Measurements from ENCODE around the gene CPEB2.

DNA sequence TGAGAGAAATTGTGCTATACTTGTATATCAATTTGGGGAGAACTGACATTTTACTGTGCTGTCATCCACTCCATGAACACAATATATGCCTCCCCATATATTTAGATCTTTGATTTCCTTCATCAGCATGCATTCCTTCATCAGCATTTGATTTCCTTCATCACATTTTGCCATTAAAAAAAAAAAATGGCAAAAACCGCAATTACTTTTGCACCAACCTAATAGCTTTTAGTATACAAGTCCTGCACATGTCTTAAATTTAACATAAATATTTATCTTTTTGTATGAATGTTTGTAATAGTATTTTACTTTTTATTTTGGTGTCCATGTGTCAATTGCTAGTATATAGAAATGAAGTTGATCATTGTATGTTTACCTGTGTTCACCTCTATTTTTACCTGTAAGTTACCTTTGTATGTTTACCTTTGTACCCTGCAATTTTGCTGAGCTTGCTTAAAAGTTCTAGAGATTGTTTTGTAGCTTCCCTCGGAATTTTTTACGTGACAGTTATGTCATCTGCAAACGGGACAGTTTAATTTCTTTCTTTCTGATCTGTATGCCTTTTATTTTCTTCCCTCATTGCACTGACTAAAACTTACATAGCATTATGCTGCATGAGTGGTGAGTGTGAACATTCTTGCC, 86.2 kb downstream of the CPEB2 start:
- TF ChIP-seq, protein P1, sequence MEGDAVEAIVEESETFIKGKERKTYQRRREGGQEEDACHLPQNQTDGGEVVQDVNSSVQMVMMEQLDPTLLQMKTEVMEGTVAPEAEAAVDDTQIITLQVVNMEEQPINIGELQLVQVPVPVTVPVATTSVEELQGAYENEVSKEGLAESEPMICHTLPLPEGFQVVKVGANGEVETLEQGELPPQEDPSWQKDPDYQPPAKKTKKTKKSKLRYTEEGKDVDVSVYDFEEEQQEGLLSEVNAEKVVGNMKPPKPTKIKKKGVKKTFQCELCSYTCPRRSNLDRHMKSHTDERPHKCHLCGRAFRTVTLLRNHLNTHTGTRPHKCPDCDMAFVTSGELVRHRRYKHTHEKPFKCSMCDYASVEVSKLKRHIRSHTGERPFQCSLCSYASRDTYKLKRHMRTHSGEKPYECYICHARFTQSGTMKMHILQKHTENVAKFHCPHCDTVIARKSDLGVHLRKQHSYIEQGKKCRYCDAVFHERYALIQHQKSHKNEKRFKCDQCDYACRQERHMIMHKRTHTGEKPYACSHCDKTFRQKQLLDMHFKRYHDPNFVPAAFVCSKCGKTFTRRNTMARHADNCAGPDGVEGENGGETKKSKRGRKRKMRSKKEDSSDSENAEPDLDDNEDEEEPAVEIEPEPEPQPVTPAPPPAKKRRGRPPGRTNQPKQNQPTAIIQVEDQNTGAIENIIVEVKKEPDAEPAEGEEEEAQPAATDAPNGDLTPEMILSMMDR (IDR thresholded peaks at IDR 0.05; ENCODE audit: control extremely low read depth in 1 of 3, insufficient read depth in 1 of 3, low read depth in 1 of 3, low read length in 3 of 3) = no peak
- TF ChIP-seq YY1 (IDR thresholded peaks at IDR 0.05; ENCODE audit: low read depth, low read length) (no peak), TAF1 (IDR thresholded peaks at IDR 0.05; ENCODE audit: low read depth, low read length) (no peak)

All from H1 (cell line).